HCT116 (cell line): Measurements from ENCODE around the gene TCF19. TPM values are rescaled to one million over a fixed set of nuclear protein-coding genes. Genes with fewer than 3 reads are reported as not detected.
A peak's percentile ranks its signal among the peaks of the same experiment; 100 is the strongest.

ENCODE experiments used
- ATAC-seq: fragments of 200-7000 bp; cut with Tn5 transposase; 2 replicates; pipeline ENCODE4 v1.9.1; 2020; ENCODE audit warnings: mild to moderate bottlenecking, moderate library complexity
- BruUV-seq: library from RNA; stranded (reverse); fragments of 400-500 nt; replicated peaks from 2 replicates; lab custom pipeline; 2021; lab: Mats Ljungman, UMichigan
- CTCF ChIA-PET: fragments of 300-600 bp; sonication (Branson Sonifier 250); formaldehyde crosslinking; loops from one replicate; lab custom pipeline; 2021; ENCODE audit warnings: antibody characterized with exemption; lab: Charles Lee
- POLR2A ChIA-PET: fragments of 300-600, 350-600 bp; sonication (Branson Sonifier 250); formaldehyde crosslinking; loops from one replicate; lab custom pipeline; 2021; ENCODE audit warnings: antibody characterized with exemption; lab: Charles Lee
- RAD21 ChIA-PET, 2 experiments: fragments of 300-600 bp; sonication (Branson Sonifier 250); formaldehyde crosslinking; loops; one replicate each; lab custom pipeline; 2023; ENCODE audit warnings: low total read pairs in 2 of 2; ENCODE audit not compliant: uncharacterized antibody in 2 of 2, unreplicated experiment in 2 of 2, low non-redundant PET in 1 of 2; lab: Charles Lee
- DNase-seq: peaks from one replicate; pipeline ENCODE4 v3.0.0-alpha.2; 2010; ENCODE audit warnings: low read depth, low spot score
- H2AFZ ChIP-seq: fragments of 200-600 bp; shearing (Covaris generic), sonication (generic); 2 replicates; pipeline ENCODE4 v1.6.1; 2017; ENCODE audit warnings: low read depth, mixed run types, mixed read lengths, antibody characterized with exemption, low read length; ENCODE audit not compliant: poor library complexity, severe bottlenecking
- H3K27ac ChIP-seq: 2 replicates; pipeline ENCODE4 v1.5.1; 2012; ENCODE audit warnings: low read depth, low read length
- H3K27me3 ChIP-seq: fragments of 200-600 bp; sonication (generic); 2 replicates; pipeline ENCODE4 v1.6.1; 2016; ENCODE audit warnings: mixed run types, low read length, mixed read lengths; ENCODE audit not compliant: insufficient read depth
- H3K36me3 ChIP-seq, 2 experiments: fragments of 200-500 bp in 1 of 2; fragments of 200-600 bp in 1 of 2; sonication (Bioruptor generic) in 1 of 2; sonication (generic) in 1 of 2; 2 replicates each; pipeline versions ENCODE4 v1.5.1 to v1.6.1; 2014 to 2016; ENCODE audit warnings: low read length in 2 of 2, inconsistent platforms in 1 of 2, mixed read lengths in 1 of 2, mixed run types in 1 of 2; ENCODE audit not compliant: insufficient read depth in 2 of 2, control insufficient read depth in 1 of 2
- H3K4me1 ChIP-seq, 2 experiments: fragments of 200-600 bp in 1 of 2; sonication (generic) in 1 of 2; 2 replicates each; pipeline versions ENCODE4 v1.5.1 to v1.6.1; 2012 to 2017; ENCODE audit warnings: low read length in 2 of 2, inconsistent platforms in 1 of 2, mild to moderate bottlenecking in 1 of 2, mixed read lengths in 1 of 2, mixed run types in 1 of 2, moderate library complexity in 1 of 2; ENCODE audit not compliant: insufficient read depth in 2 of 2, control insufficient read depth in 1 of 2
- H3K4me2 ChIP-seq: fragments of 200-600 bp; sonication (generic); 2 replicates; pipeline ENCODE4 v1.6.1; 2017; ENCODE audit warnings: mixed run types, low read length, mixed read lengths
- H3K4me3 ChIP-seq, 2 experiments: fragments of 200-600 bp in 1 of 2; sonication (generic) in 1 of 2; replicated peaks in 1 of 2; 2 replicates each; pipeline ENCODE4 v1.5.1; 2011 to 2016; ENCODE audit warnings: low read length in 2 of 2, control low read depth in 1 of 2, low read depth in 1 of 2, mild to moderate bottlenecking in 1 of 2, mixed read lengths in 1 of 2, mixed run types in 1 of 2
- H3K79me2 ChIP-seq: fragments of 200-600 bp; sonication (generic); 2 replicates; pipeline ENCODE4 v1.6.1; 2017; ENCODE audit warnings: mild to moderate bottlenecking, mixed run types, low read length, moderate library complexity, mixed read lengths; ENCODE audit not compliant: insufficient read depth
- H3K9ac ChIP-seq: fragments of 200-600 bp; sonication (generic); 2 replicates; pipeline ENCODE4 v1.6.1; 2016; ENCODE audit warnings: low read length, mixed read lengths
- H3K9me2 ChIP-seq: fragments of 200-600 bp; sonication (generic), shearing (Covaris generic); 2 replicates; pipeline ENCODE4 v1.6.1; 2017; ENCODE audit warnings: mixed run types, mild to moderate bottlenecking, moderate library complexity; ENCODE audit not compliant: insufficient read depth
- H3K9me3 ChIP-seq, 2 experiments: fragments of 200-500 bp in 1 of 2; fragments of 200-600 bp in 1 of 2; sonication (Bioruptor generic) in 1 of 2; sonication (generic) in 1 of 2; 2 replicates each; pipeline ENCODE4 v1.6.1; 2014 to 2017; ENCODE audit warnings: low read length in 2 of 2, mixed read lengths in 2 of 2, inconsistent platforms in 1 of 2, low read depth in 1 of 2, mild to moderate bottlenecking in 1 of 2, mixed run types in 1 of 2, moderate library complexity in 1 of 2; ENCODE audit not compliant: control insufficient read depth in 1 of 2, insufficient read depth in 1 of 2
- H4K20me1 ChIP-seq: fragments of 200-600 bp; sonication (generic), shearing (Covaris generic); 2 replicates; pipeline ENCODE4 v1.6.1; 2017; ENCODE audit warnings: mixed run types, mild to moderate bottlenecking, moderate library complexity; ENCODE audit not compliant: insufficient read depth
- CBX3 ChIP-seq: IDR thresholded peaks from 2 replicates; pipeline ENCODE4 v1.6.1; 2012; ENCODE audit warnings: low read depth
- CEBPB ChIP-seq: IDR thresholded peaks from 2 replicates; pipeline ENCODE4 v1.6.1; 2012; ENCODE audit warnings: low read depth
- EGR1 ChIP-seq: IDR thresholded peaks from 2 replicates; pipeline ENCODE4 v1.6.1; 2012; ENCODE audit warnings: low read depth
- ELF1 ChIP-seq: IDR thresholded peaks from 2 replicates; pipeline ENCODE4 v1.6.1; 2012; ENCODE audit warnings: low read depth, borderline replicate concordance
- EZH2 ChIP-seq: fragments of 200-600 bp; sonication (generic); IDR thresholded peaks from 2 replicates; pipeline ENCODE4 v1.6.1; 2017; ENCODE audit warnings: antibody characterized with exemption, mixed run types
- POLR2A ChIP-seq: IDR thresholded peaks from 2 replicates; pipeline ENCODE4 v1.7.0; 2011; ENCODE audit warnings: borderline replicate concordance; ENCODE audit not compliant: insufficient read depth, insufficient read length; ENCODE audit errors: extremely low read depth
- POLR2AphosphoS5 ChIP-seq: IDR thresholded peaks from 2 replicates; pipeline ENCODE4 v1.6.1; 2011; ENCODE audit warnings: mild to moderate bottlenecking, low read depth, low read length, moderate library complexity
- RAD21 ChIP-seq: IDR thresholded peaks from 2 replicates; pipeline ENCODE4 v1.6.1; 2012; ENCODE audit warnings: low read depth, mild to moderate bottlenecking
- SIN3A ChIP-seq: IDR thresholded peaks from 2 replicates; pipeline ENCODE4 v1.6.1; 2012; ENCODE audit warnings: low read depth
- SRF ChIP-seq: IDR thresholded peaks from 2 replicates; pipeline ENCODE4 v1.6.1; 2012; ENCODE audit warnings: low read depth
- TCF7L2 ChIP-seq: IDR thresholded peaks from 2 replicates; pipeline ENCODE4 v1.7.0; 2011; ENCODE audit warnings: borderline replicate concordance, inconsistent platforms; ENCODE audit not compliant: insufficient read depth, insufficient read length; ENCODE audit errors: extremely low read depth
- YY1 ChIP-seq: IDR thresholded peaks from 2 replicates; pipeline ENCODE4 v1.6.1; 2011; ENCODE audit warnings: low read length, low read depth, moderate library complexity, mild to moderate bottlenecking; ENCODE audit not compliant: insufficient replicate concordance; ENCODE audit errors: extremely low read depth
- ZNF274 ChIP-seq: fragments of 200-500 bp; sonication (Bioruptor generic); IDR thresholded peaks from 2 replicates; pipeline ENCODE4 v1.6.1; 2014; ENCODE audit warnings: mild to moderate bottlenecking, low read depth, low read length, inconsistent platforms
- intact Hi-C: fragments of 100-400 bp; cut with micrococcal nuclease; formaldehyde crosslinking; loops from 2 replicates; pipeline ENCODE4 v1.10.0; 2022
- total RNA-seq: library from RNA; stranded (reverse); gene quantifications from one replicate; pipeline ENCODE4 v1.2.1, GENCODE V29; 2021; ENCODE audit not compliant: unreplicated experiment
- TF ChIP-seq, protein P1 (sequence below), 3 experiments: fragments of 200-600 bp in 1 of 3; sonication (generic) in 1 of 3; IDR thresholded peaks in 2 of 3; conservative IDR thresholded peaks in 1 of 3; 2 replicates each; pipeline ENCODE4 v1.5.1; 2012 to 2017; ENCODE audit warnings: low read depth in 2 of 3, low read length in 2 of 3, antibody characterized with exemption in 1 of 3, borderline replicate concordance in 1 of 3, control low read depth in 1 of 3, mild to moderate bottlenecking in 1 of 3, mixed read lengths in 1 of 3, mixed run types in 1 of 3, moderate library complexity in 1 of 3; ENCODE audit not compliant: insufficient read depth in 1 of 3
- TF ChIP-seq, protein P2 (sequence below): IDR thresholded peaks from 2 replicates; pipeline ENCODE4 v1.6.1; 2012; ENCODE audit warnings: low read depth
- TF ChIP-seq, protein P3 (sequence below): IDR thresholded peaks from 2 replicates; pipeline ENCODE4 v1.6.1; 2012
- TF ChIP-seq, protein P4 (sequence below): IDR thresholded peaks from 2 replicates; pipeline ENCODE4 v1.6.1; 2011; ENCODE audit warnings: mild to moderate bottlenecking, low read length, moderate library complexity; ENCODE audit not compliant: insufficient replicate concordance; ENCODE audit errors: extremely low read depth

Gene TCF19
- total RNA-seq, 1 experiment from 2014 or later: 15.4 TPM

DNA sequence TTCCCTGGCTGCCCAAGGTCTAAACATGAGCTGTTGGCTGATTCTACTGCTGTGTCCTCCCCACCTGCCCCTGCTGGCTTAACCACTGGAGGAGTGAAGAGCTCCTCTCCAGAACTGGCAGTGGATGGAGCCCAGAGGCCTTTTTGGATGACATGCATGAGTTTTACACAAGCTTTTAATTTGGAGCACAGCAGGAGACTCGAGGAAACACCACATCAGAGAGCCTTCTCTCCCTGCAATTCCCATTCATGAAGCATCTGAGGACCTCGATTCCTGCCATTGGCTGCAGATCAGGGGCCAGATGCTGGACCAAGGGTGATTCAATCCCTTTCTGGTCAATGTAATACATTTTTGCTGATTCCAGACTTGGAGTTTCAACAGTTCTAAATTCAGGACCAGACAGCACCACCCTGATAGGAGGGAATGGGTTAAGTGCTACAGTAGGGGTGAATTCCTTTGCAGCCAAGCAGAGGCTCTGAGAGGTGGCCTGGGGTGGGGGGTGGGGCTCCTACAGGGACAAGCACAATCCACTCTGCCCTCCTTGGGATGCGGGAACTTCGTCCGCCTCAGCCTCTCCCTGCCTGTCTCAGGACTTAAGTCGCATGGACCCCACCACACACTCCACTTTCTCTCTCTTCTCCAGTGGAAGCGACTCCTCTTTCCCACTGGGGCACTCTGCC is 44.4 kb upstream of the TCF19 start:
- H3K36me3 ChIP-seq: no peaks in the 10 kb centered on the region
- H3K9ac ChIP-seq: peak overlapping the region; percentile 73
- CTCF ChIA-PET: interaction anchor here (0.7 to 2.6 kb wide), 13 partner anchors 11 to 292 kb away, joined by 3 to 21 read pairs (median 3); partner anchors contain the start of gene PSORS1C2
- peaks cover 8% of the 10 kb centered on the region; the same call in 1 of the 2 replicates for H3K79me2 ChIP-seq
- H3K4me1 ChIP-seq: peaks cover 29 to 51% of the 10 kb centered on the region in 2 experiments
- no peaks in the 10 kb centered on the region for H4K20me1 ChIP-seq
- H3K4me2 ChIP-seq: peak overlapping the region; percentile 92
- peak overlapping the region; percentile 51 to 64 for H3K4me3 ChIP-seq
- POLR2A ChIA-PET: interaction anchor here (0.6 to 2.8 kb wide), 11 partner anchors 10 to 517 kb away, joined by 3 to 11 read pairs (median 5); partner anchors contain the start of gene MICA
- intact Hi-C loops: loop anchor here (1.0 kb wide), 1 partner anchor 12 kb away; no protein-coding TSS in a partner anchor
- no TSS peak for BruUV-seq
- peak; percentile 39 for ATAC-seq
- H2AFZ ChIP-seq: peak overlapping the region; percentile 43
- RAD21 ChIA-PET: interaction anchor here (0.6 to 1.5 kb wide), 5 partner anchors 11 to 34 kb away, joined by 3 to 6 read pairs (median 5); no protein-coding TSS in a partner anchor
- no peaks in the 10 kb centered on the region for H3K9me3 ChIP-seq
- TF ChIP-seq, protein P1, sequence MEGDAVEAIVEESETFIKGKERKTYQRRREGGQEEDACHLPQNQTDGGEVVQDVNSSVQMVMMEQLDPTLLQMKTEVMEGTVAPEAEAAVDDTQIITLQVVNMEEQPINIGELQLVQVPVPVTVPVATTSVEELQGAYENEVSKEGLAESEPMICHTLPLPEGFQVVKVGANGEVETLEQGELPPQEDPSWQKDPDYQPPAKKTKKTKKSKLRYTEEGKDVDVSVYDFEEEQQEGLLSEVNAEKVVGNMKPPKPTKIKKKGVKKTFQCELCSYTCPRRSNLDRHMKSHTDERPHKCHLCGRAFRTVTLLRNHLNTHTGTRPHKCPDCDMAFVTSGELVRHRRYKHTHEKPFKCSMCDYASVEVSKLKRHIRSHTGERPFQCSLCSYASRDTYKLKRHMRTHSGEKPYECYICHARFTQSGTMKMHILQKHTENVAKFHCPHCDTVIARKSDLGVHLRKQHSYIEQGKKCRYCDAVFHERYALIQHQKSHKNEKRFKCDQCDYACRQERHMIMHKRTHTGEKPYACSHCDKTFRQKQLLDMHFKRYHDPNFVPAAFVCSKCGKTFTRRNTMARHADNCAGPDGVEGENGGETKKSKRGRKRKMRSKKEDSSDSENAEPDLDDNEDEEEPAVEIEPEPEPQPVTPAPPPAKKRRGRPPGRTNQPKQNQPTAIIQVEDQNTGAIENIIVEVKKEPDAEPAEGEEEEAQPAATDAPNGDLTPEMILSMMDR (IDR thresholded peaks at IDR 0.05 in 2 of 3, conservative IDR thresholded peaks at IDR 0.05 in 1 of 3; ENCODE audit: borderline replicate concordance in 1 of 3, insufficient read depth in 1 of 3, low read depth in 2 of 3, low read length in 2 of 3): no peak
- TF ChIP-seq CBX3 (no peak), YY1 (no peak), ELF1 (no peak), SIN3A (no peak), EGR1 (no peak), TCF7L2 (no peak), POLR2A (no peak), EZH2 (no peak), SRF (no peak), RAD21 (no peak), ZNF274 (no peak), POLR2AphosphoS5 (no peak), CEBPB (no peak)
- TF ChIP-seq, protein P2, sequence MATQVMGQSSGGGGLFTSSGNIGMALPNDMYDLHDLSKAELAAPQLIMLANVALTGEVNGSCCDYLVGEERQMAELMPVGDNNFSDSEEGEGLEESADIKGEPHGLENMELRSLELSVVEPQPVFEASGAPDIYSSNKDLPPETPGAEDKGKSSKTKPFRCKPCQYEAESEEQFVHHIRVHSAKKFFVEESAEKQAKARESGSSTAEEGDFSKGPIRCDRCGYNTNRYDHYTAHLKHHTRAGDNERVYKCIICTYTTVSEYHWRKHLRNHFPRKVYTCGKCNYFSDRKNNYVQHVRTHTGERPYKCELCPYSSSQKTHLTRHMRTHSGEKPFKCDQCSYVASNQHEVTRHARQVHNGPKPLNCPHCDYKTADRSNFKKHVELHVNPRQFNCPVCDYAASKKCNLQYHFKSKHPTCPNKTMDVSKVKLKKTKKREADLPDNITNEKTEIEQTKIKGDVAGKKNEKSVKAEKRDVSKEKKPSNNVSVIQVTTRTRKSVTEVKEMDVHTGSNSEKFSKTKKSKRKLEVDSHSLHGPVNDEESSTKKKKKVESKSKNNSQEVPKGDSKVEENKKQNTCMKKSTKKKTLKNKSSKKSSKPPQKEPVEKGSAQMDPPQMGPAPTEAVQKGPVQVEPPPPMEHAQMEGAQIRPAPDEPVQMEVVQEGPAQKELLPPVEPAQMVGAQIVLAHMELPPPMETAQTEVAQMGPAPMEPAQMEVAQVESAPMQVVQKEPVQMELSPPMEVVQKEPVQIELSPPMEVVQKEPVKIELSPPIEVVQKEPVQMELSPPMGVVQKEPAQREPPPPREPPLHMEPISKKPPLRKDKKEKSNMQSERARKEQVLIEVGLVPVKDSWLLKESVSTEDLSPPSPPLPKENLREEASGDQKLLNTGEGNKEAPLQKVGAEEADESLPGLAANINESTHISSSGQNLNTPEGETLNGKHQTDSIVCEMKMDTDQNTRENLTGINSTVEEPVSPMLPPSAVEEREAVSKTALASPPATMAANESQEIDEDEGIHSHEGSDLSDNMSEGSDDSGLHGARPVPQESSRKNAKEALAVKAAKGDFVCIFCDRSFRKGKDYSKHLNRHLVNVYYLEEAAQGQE: no peak
- TF ChIP-seq, protein P3, sequence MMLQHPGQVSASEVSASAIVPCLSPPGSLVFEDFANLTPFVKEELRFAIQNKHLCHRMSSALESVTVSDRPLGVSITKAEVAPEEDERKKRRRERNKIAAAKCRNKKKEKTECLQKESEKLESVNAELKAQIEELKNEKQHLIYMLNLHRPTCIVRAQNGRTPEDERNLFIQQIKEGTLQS: no peak
- TF ChIP-seq, protein P4, sequence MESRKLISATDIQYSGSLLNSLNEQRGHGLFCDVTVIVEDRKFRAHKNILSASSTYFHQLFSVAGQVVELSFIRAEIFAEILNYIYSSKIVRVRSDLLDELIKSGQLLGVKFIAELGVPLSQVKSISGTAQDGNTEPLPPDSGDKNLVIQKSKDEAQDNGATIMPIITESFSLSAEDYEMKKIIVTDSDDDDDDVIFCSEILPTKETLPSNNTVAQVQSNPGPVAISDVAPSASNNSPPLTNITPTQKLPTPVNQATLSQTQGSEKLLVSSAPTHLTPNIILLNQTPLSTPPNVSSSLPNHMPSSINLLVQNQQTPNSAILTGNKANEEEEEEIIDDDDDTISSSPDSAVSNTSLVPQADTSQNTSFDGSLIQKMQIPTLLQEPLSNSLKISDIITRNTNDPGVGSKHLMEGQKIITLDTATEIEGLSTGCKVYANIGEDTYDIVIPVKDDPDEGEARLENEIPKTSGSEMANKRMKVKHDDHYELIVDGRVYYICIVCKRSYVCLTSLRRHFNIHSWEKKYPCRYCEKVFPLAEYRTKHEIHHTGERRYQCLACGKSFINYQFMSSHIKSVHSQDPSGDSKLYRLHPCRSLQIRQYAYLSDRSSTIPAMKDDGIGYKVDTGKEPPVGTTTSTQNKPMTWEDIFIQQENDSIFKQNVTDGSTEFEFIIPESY: no peak
- peak overlapping the region; percentile 83 for H3K27ac ChIP-seq
- H3K27me3 ChIP-seq: no peaks in the 10 kb centered on the region
- no peak for DNase-seq
- no peaks in the 10 kb centered on the region for H3K9me2 ChIP-seq
